ENCODE data around the gene VEZF1.

DNA sequence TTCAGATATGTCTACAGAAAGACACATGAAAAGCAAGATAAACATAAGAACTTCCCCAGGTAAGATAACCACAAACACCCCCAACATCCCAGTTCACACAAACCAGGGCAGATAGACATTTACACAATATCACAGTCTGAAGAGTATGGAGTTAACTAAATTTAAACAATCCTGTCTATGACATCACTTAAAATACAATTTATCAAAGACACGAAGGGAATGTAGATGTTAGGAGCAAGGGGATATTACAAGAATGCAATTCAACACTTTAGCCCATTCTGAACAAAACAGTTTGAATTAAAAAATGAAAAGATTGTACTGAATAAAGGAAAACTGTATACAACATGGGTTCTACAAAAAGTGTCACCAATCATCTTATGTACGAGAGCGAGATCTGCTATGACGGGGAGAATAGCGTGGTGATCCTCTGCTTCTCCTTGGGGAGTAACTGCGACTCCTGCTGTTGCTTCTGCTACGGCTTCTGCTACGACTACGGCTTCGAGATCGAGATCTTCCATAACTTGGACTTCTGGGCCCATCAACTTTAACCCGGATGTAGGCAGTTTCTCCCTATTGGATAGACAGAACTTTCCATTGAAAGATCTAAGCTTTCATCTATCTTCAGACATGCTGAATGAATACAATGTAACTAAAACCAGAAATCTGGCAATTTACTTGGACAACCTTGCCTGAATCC is 17.1 kb upstream of the VEZF1 start:
- TF ChIP-seq, protein P1, sequence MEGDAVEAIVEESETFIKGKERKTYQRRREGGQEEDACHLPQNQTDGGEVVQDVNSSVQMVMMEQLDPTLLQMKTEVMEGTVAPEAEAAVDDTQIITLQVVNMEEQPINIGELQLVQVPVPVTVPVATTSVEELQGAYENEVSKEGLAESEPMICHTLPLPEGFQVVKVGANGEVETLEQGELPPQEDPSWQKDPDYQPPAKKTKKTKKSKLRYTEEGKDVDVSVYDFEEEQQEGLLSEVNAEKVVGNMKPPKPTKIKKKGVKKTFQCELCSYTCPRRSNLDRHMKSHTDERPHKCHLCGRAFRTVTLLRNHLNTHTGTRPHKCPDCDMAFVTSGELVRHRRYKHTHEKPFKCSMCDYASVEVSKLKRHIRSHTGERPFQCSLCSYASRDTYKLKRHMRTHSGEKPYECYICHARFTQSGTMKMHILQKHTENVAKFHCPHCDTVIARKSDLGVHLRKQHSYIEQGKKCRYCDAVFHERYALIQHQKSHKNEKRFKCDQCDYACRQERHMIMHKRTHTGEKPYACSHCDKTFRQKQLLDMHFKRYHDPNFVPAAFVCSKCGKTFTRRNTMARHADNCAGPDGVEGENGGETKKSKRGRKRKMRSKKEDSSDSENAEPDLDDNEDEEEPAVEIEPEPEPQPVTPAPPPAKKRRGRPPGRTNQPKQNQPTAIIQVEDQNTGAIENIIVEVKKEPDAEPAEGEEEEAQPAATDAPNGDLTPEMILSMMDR (IDR thresholded peaks at IDR 0.05): no peak
- TF ChIP-seq POLR2A (IDR thresholded peaks at IDR 0.05): no peak

Measured in thyroid gland (tissue), 4 donors.